Measurements from ENCODE around the gene IFI27L2.

- TF ChIP-seq CTCF (conservative IDR thresholded peaks at IDR 0.05; ENCODE audit: low read depth, low read length) (no peak), EZH2 (IDR thresholded peaks at IDR 0.05; ENCODE audit: borderline replicate concordance, low read depth, low read length, poor library complexity, severe bottlenecking) (no peak)
These were observed 8.8 kb upstream of the IFI27L2 start for GRCh38 chr14:94138251-94138650.

Measured in A673 (cell line).